Measurements from ENCODE around the gene KRT77.

DNA sequence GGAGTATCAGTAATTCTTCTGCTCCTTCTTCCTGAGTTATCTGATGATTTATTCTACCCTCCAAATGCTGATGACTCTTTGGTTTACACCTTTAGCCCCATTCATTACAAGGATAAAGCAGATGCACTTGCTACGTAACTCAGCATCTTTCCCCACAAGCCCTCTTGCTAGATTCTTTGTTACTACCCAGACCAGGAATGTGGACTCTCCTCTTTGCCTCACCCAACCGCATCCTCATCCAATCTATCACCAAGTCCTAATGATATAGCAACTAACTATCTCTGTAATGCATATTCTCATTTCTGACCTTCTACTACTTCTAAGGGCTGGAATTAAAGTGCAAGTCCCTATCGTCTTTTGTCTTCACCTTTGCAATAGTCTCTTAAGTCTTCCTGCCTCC lies 32.4 kb downstream of the KRT77 start:
- TF ChIP-seq, protein P1, sequence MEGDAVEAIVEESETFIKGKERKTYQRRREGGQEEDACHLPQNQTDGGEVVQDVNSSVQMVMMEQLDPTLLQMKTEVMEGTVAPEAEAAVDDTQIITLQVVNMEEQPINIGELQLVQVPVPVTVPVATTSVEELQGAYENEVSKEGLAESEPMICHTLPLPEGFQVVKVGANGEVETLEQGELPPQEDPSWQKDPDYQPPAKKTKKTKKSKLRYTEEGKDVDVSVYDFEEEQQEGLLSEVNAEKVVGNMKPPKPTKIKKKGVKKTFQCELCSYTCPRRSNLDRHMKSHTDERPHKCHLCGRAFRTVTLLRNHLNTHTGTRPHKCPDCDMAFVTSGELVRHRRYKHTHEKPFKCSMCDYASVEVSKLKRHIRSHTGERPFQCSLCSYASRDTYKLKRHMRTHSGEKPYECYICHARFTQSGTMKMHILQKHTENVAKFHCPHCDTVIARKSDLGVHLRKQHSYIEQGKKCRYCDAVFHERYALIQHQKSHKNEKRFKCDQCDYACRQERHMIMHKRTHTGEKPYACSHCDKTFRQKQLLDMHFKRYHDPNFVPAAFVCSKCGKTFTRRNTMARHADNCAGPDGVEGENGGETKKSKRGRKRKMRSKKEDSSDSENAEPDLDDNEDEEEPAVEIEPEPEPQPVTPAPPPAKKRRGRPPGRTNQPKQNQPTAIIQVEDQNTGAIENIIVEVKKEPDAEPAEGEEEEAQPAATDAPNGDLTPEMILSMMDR (IDR thresholded peaks at IDR 0.05), result no peak
- TF ChIP-seq POLR2A (IDR thresholded peaks at IDR 0.05), result no peak
